Loucy (cell line): ENCODE data around the gene TRMT44.

Experiments
- H2AFZ ChIP-seq: fragments of 200-600 bp; sonication (generic); 2 replicates; pipeline ENCODE4 v1.6.0; 2016; ENCODE audit warnings: antibody characterized with exemption, mild to moderate bottlenecking, low read length, moderate library complexity
- H3F3A ChIP-seq: fragments of 200-600 bp; 2 replicates; pipeline ENCODE4 v1.6.0; 2016; ENCODE audit warnings: antibody characterized with exemption, low read depth, mild to moderate bottlenecking
- H3K27me3 ChIP-seq: fragments of 200-600 bp; sonication (generic); 2 replicates; pipeline ENCODE4 v1.6.1; 2014; ENCODE audit warnings: low read length, mild to moderate bottlenecking; ENCODE audit not compliant: insufficient read depth, poor library complexity, severe bottlenecking
- H3K36me3 ChIP-seq: fragments of 200-600 bp; sonication (generic); 2 replicates; pipeline ENCODE4 v1.6.1; 2016; ENCODE audit warnings: low read length; ENCODE audit not compliant: insufficient read depth
- H3K4me1 ChIP-seq: fragments of 200-600 bp; sonication (generic); 2 replicates; pipeline ENCODE4 v1.5.1; 2014; ENCODE audit warnings: low read length, mild to moderate bottlenecking; ENCODE audit not compliant: insufficient read depth, poor library complexity, severe bottlenecking
- H3K4me2 ChIP-seq: fragments of 200-600 bp; sonication (generic); 2 replicates; pipeline ENCODE4 v1.6.0; 2014; ENCODE audit warnings: antibody characterized with exemption, low read length, low read depth, mild to moderate bottlenecking; ENCODE audit not compliant: poor library complexity, severe bottlenecking
- H3K4me3 ChIP-seq: fragments of 200-600 bp; sonication (generic); 2 replicates; pipeline ENCODE4 v1.5.1; 2014; ENCODE audit warnings: low read length, mild to moderate bottlenecking, mixed read lengths; ENCODE audit not compliant: poor library complexity, severe bottlenecking
- H3K79me2 ChIP-seq: fragments of 200-600 bp; sonication (generic); 2 replicates; pipeline ENCODE4 v1.6.1; 2014; ENCODE audit warnings: low read length; ENCODE audit not compliant: insufficient read depth
- H3K9ac ChIP-seq: fragments of 200-600 bp; sonication (generic); 2 replicates; pipeline ENCODE4 v1.6.0; 2014; ENCODE audit warnings: mild to moderate bottlenecking, low read depth, low read length, moderate library complexity; ENCODE audit not compliant: poor library complexity, severe bottlenecking
- H3K9me2 ChIP-seq: fragments of 200-600 bp; sonication (generic); replicated peaks from 2 replicates; pipeline ENCODE4 v1.6.1; 2016; ENCODE audit warnings: low read depth, low read length, mixed read lengths
- H3K9me3 ChIP-seq: fragments of 200-600 bp; sonication (generic); 2 replicates; pipeline ENCODE4 v1.6.1; 2014; ENCODE audit warnings: mild to moderate bottlenecking, antibody characterized with exemption, low read length, low read depth; ENCODE audit not compliant: insufficient read depth
- H4K20me1 ChIP-seq: fragments of 200-600 bp; sonication (generic); 2 replicates; pipeline ENCODE4 v1.6.0; 2014; ENCODE audit warnings: antibody characterized with exemption, low read length, mild to moderate bottlenecking; ENCODE audit not compliant: insufficient read depth, poor library complexity, severe bottlenecking
- CTCF ChIP-seq: fragments of 200-600 bp; sonication (generic); conservative IDR thresholded peaks from 2 replicates; pipeline ENCODE4 v1.5.1; 2014; ENCODE audit warnings: mild to moderate bottlenecking, antibody characterized with exemption, low read length
- EZH2phosphoT487 ChIP-seq: fragments of 200-600 bp; IDR thresholded peaks from 2 replicates; pipeline ENCODE4 v1.6.1; 2018; ENCODE audit warnings: antibody characterized with exemption, mild to moderate bottlenecking, moderate library complexity, borderline replicate concordance

The TRMT44 gene

GRCh38 chr4:8502836-8503585 is 62.4 kb downstream of the TRMT44 start:
- H3K4me2 ChIP-seq: no peak overlapping the region
- H4K20me1 ChIP-seq: no peaks in the 10 kb centered on the region
- H3K79me2 ChIP-seq: no peaks in the 10 kb centered on the region
- H3K4me3 ChIP-seq: no peak overlapping the region
- no peaks in the 10 kb centered on the region for H3K27me3 ChIP-seq
- TF ChIP-seq CTCF (no peak), EZH2phosphoT487 (no peak)
- H2AFZ ChIP-seq: no peak overlapping the region
- no peak overlapping the region for H3K9ac ChIP-seq
- H3K9me2 ChIP-seq: no peaks in the 10 kb centered on the region
- no peaks in the 10 kb centered on the region for H3F3A ChIP-seq
- peaks cover 8% of the 10 kb centered on the region; the same call in 1 of the 2 replicates for H3K9me3 ChIP-seq
- no peaks in the 10 kb centered on the region for H3K36me3 ChIP-seq
- H3K4me1 ChIP-seq: no peaks in the 10 kb centered on the region

- TF ChIP-seq EZH2phosphoT487 (no peak), CTCF (no peak)
- no peaks in the 10 kb centered on the region for H3K36me3 ChIP-seq
- no peak overlapping the region for H3K9ac ChIP-seq
- H3K9me3 ChIP-seq: peaks cover 6% of the 10 kb centered on the region; the same call in 1 of the 2 replicates
- no peak overlapping the region for H3K4me3 ChIP-seq
- no peaks in the 10 kb centered on the region for H4K20me1 ChIP-seq
- no peak overlapping the region for H2AFZ ChIP-seq
- H3K4me2 ChIP-seq: no peak overlapping the region
- H3K27me3 ChIP-seq: no peaks in the 10 kb centered on the region
- H3K4me1 ChIP-seq: no peaks in the 10 kb centered on the region
- H3F3A ChIP-seq: no peaks in the 10 kb centered on the region
- H3K9me2 ChIP-seq: no peaks in the 10 kb centered on the region
- no peaks in the 10 kb centered on the region for H3K79me2 ChIP-seq
Measured at GRCh38 chr4:8503801-8504200, 63.2 kb downstream of the TRMT44 start.

- H3F3A ChIP-seq: no peaks in the 10 kb centered on the region
- no peak overlapping the region for H3K4me2 ChIP-seq
- peaks cover 2% of the 10 kb centered on the region; the same call in 1 of the 2 replicates for H3K9me3 ChIP-seq
- no peak overlapping the region for H3K9ac ChIP-seq
- no peaks in the 10 kb centered on the region for H3K79me2 ChIP-seq
- H3K9me2 ChIP-seq: no peaks in the 10 kb centered on the region
- no peaks in the 10 kb centered on the region for H3K36me3 ChIP-seq
- no peak for TF ChIP-seq CTCF
- no peak for TF ChIP-seq EZH2phosphoT487
- no peak overlapping the region for H3K4me3 ChIP-seq
- H3K27me3 ChIP-seq: no peaks in the 10 kb centered on the region
- no peaks in the 10 kb centered on the region for H4K20me1 ChIP-seq
- no peaks in the 10 kb centered on the region for H3K4me1 ChIP-seq
- H2AFZ ChIP-seq: no peak overlapping the region
Measured at GRCh38 chr4:8504279-8505007, 63.9 kb downstream of the TRMT44 start.
